Common myeloid progenitor, CD34-positive (primary cell): ENCODE measurements around the gene NPR2.
A peak's percentile ranks its signal among the peaks of the same experiment; 100 is the strongest.

ENCODE experiments used
- CTCF ChIA-PET: fragments of 350-600 bp; sonication (Branson Sonifier 250); formaldehyde crosslinking; loops from one replicate; lab custom pipeline; 2021; ENCODE audit warnings: antibody characterized with exemption; lab: Charles Lee
- POLR2A ChIA-PET: fragments of 350-600 bp; sonication (Branson Sonifier 250); formaldehyde crosslinking; loops from one replicate; lab custom pipeline; 2021; ENCODE audit warnings: antibody characterized with exemption; lab: Charles Lee
- DNase-seq, 3 donors: peaks; one replicate each; pipeline versions ENCODE4 v3.0.0 to v3.0.0-alpha.2; 2013
- H3K27ac ChIP-seq, 2 experiments: 1 replicate in 1 of 2; 2 replicates in 1 of 2; pipeline ENCODE4 v1.7.0; 2013; ENCODE audit warnings: inconsistent platforms in 2 of 2, low read length in 2 of 2, mild to moderate bottlenecking in 2 of 2, low read depth in 1 of 2, moderate library complexity in 1 of 2; ENCODE audit not compliant: severe bottlenecking in 2 of 2, insufficient read depth in 1 of 2, poor library complexity in 1 of 2
- H3K27me3 ChIP-seq, 5 experiments: replicated peaks in 2 of 5; 1 replicate in 3 of 5; 2 replicates in 2 of 5; pipeline versions ENCODE4 v1.6.1 to v1.7.0; 2013; ENCODE audit warnings: low read length in 4 of 5, mild to moderate bottlenecking in 2 of 5, moderate library complexity in 2 of 5, inconsistent platforms in 1 of 5; ENCODE audit not compliant: insufficient read depth in 5 of 5, control insufficient read depth in 4 of 5
- H3K36me3 ChIP-seq, 4 experiments: 1 replicate in 2 of 4; 2 replicates in 2 of 4; pipeline versions ENCODE4 v1.6.1 to v1.7.0; 2013; ENCODE audit warnings: low read length in 3 of 4, control low read depth in 1 of 4, mild to moderate bottlenecking in 1 of 4; ENCODE audit not compliant: control insufficient read depth in 4 of 4, insufficient read depth in 4 of 4
- H3K4me1 ChIP-seq, 4 experiments: 1 replicate in 3 of 4; 2 replicates in 1 of 4; pipeline versions ENCODE4 v1.6.1 to v1.7.1; 2013; ENCODE audit warnings: low read length in 3 of 4, mild to moderate bottlenecking in 3 of 4, control low read depth in 1 of 4, inconsistent platforms in 1 of 4, moderate library complexity in 1 of 4; ENCODE audit not compliant: control insufficient read depth in 4 of 4, insufficient read depth in 4 of 4; ENCODE audit errors: control extremely low read depth in 1 of 4
- H3K4me3 ChIP-seq, 7 experiments: 1 replicate in 4 of 7; 2 replicates in 3 of 7; pipeline versions ENCODE4 v1.5.1 to v1.7.0; 2013; ENCODE audit warnings: mild to moderate bottlenecking in 7 of 7, low read length in 6 of 7, moderate library complexity in 6 of 7, inconsistent platforms in 2 of 7, low read depth in 2 of 7, control low read depth in 1 of 7; ENCODE audit not compliant: insufficient read depth in 4 of 7, control insufficient read depth in 1 of 7; ENCODE audit errors: extremely low read depth in 1 of 7
- H3K9me3 ChIP-seq, 5 experiments: 1 replicate in 4 of 5; 2 replicates in 1 of 5; pipeline versions ENCODE4 v1.6.1 to v1.7.1; 2013; ENCODE audit warnings: low read length in 4 of 5, mild to moderate bottlenecking in 2 of 5, inconsistent platforms in 1 of 5, low read depth in 1 of 5, moderate library complexity in 1 of 5; ENCODE audit not compliant: control insufficient read depth in 4 of 5, insufficient read depth in 2 of 5; ENCODE audit errors: control extremely low read depth in 1 of 5
- WGBS: methylation state at CpG from one replicate; pipeline ENCODE4 v1.1.5; 2013; ENCODE audit not compliant: insufficient coverage; 5-methylcytosine and 5-hydroxymethylcytosine counted together

The NPR2 gene

GRCh38 chr9:35793461-35793860 is 2.1 kb downstream of the NPR2 start:
- POLR2A ChIA-PET: no interaction called here
- no peak for DNase-seq
- no peak overlapping the region for H3K27ac ChIP-seq

GRCh38 chr9:35795695-35796094 is 4.3 kb downstream of the NPR2 start:
- CTCF ChIA-PET: interaction anchor here (1.0 to 4.7 kb wide), 8 partner anchors 10 to 86 kb away, joined by 3 to 24 read pairs (median 4); no protein-coding TSS in a partner anchor

More at GRCh38 chr9:35793461-35793860, 2.1 kb downstream of the NPR2 start:
- Histone ChIP-seq H3K36me3 (peaks cover 0 to 7% (median 4%) of the 10 kb centered on the region in 4 experiments), H3K9me3 (no peaks in the 10 kb centered on the region), H3K4me3 (no peak overlapping the region), H3K27me3 (peaks cover 0 to 3% (median 0%) of the 10 kb centered on the region in 5 experiments), H3K4me1 (peaks cover 0 to 20% (median 11%) of the 10 kb centered on the region in 4 experiments)
- CTCF ChIA-PET: interaction anchor here (0.6 to 2.8 kb wide), 8 partner anchors 10 to 464 kb away, joined by 3 to 27 read pairs (median 4); partner anchors contain the start of genes HINT2 and SPAG8
- 93% methylated on average over 2 of the region's 2 CpGs for WGBS

GRCh38 chr9:35797311-35798109 is 6.1 kb downstream of the NPR2 start:
- H3K36me3 ChIP-seq: peaks cover under 1 to 23% (median 11%) of the 10 kb centered on the region in 4 experiments
- peaks cover 0 to 9% (median 3%) of the 10 kb centered on the region in 4 experiments for H3K4me1 ChIP-seq
- POLR2A ChIA-PET: interaction anchor here (0.6 kb wide), 1 partner anchor 85 kb away, joined by 3 read pairs; no protein-coding TSS in a partner anchor
- H3K27me3 ChIP-seq: no peaks in the 10 kb centered on the region
- 100% methylated on average over 2 of the region's 6 CpGs for WGBS
- no peak overlapping the region for H3K27ac ChIP-seq
- no peaks in the 10 kb centered on the region for H3K9me3 ChIP-seq
- H3K4me3 ChIP-seq: no peak overlapping the region
- no peak for DNase-seq
- CTCF ChIA-PET: interaction anchor here (1.0 to 4.7 kb wide), 6 partner anchors 8 to 80 kb away, joined by 3 to 24 read pairs (median 5); partner anchors contain the start of genes CREB3, SPAG8 and TLN1

More at GRCh38 chr9:35795695-35796094, 4.3 kb downstream of the NPR2 start:
- no peaks in the 10 kb centered on the region for H3K9me3 ChIP-seq
- H3K4me3 ChIP-seq: no peak overlapping the region
- H3K36me3 ChIP-seq: peaks cover 0 to 13% (median 6%) of the 10 kb centered on the region in 4 experiments
- POLR2A ChIA-PET: no interaction called here
- no peak for DNase-seq
- peaks cover 0 to 3% (median 0%) of the 10 kb centered on the region in 5 experiments for H3K27me3 ChIP-seq
- H3K4me1 ChIP-seq: peaks cover 0 to 11% (median 7%) of the 10 kb centered on the region in 4 experiments
- H3K27ac ChIP-seq: no peak overlapping the region

- peak overlapping the region in 1 of 2 experiments; percentile 5 for H3K27ac ChIP-seq
- 66% methylated on average over 3 of the region's 4 CpGs for WGBS
- no peaks in the 10 kb centered on the region for H3K27me3 ChIP-seq
- H3K4me1 ChIP-seq: peaks cover 0 to 9% (median 3%) of the 10 kb centered on the region in 4 experiments
- no peak overlapping the region for H3K4me3 ChIP-seq
- H3K36me3 ChIP-seq: peaks cover 0 to 22% (median 12%) of the 10 kb centered on the region in 4 experiments
- ChIA-PET CTCF (interaction anchor here (1.3 to 4.7 kb wide), 6 partner anchors 9 to 27 kb away, joined by 3 to 24 read pairs (median 5); partner anchors contain the start of gene SPAG8), POLR2A (no interaction called here)
- H3K9me3 ChIP-seq: no peaks in the 10 kb centered on the region
- DNase-seq: peak in 2 of 3 donors; percentile 49 to 66
Measured at GRCh38 chr9:35798658-35799374, 7.4 kb downstream of the NPR2 start.

- Histone ChIP-seq H3K4me1 (peaks cover 0 to 9% (median 3%) of the 10 kb centered on the region in 4 experiments), H3K27ac (no peak overlapping the region), H3K36me3 (peaks cover 0 to 27% (median 13%) of the 10 kb centered on the region in 4 experiments), H3K27me3 (no peaks in the 10 kb centered on the region), H3K4me3 (no peak overlapping the region), H3K9me3 (no peaks in the 10 kb centered on the region)
- ChIA-PET CTCF (interaction anchor here (1.0 to 2.6 kb wide), 3 partner anchors 11 to 25 kb away, joined by 4 to 7 read pairs (median 4); partner anchors contain the start of gene SPAG8), POLR2A (no interaction called here)
- WGBS: 98% methylated on average over 6 of the region's 7 CpGs
- DNase-seq: no peak
Measured at GRCh38 chr9:35800530-35800929, 9.1 kb downstream of the NPR2 start.

GRCh38 chr9:35801328-35802128 is 10.1 kb downstream of the NPR2 start:
- 96% methylated on average over 13 of the region's 13 CpGs for WGBS

More at GRCh38 chr9:35801328-35802128, 10.1 kb downstream of the NPR2 start:
- POLR2A ChIA-PET: no interaction called here
- CTCF ChIA-PET: interaction anchor here (0.8 to 2.6 kb wide), 4 partner anchors 10 to 34 kb away, joined by 4 to 7 read pairs (median 5); partner anchors contain the start of gene SPAG8
- peaks cover 3 to 36% (median 18%) of the 10 kb centered on the region in 4 experiments for H3K36me3 ChIP-seq
- H3K27ac ChIP-seq: no peak overlapping the region
- no peak overlapping the region for H3K4me3 ChIP-seq
- H3K9me3 ChIP-seq: no peaks in the 10 kb centered on the region
- no peaks in the 10 kb centered on the region for H3K27me3 ChIP-seq
- H3K4me1 ChIP-seq: peaks cover 0 to 9% (median 3%) of the 10 kb centered on the region in 4 experiments
- no peak for DNase-seq
